Activated T-helper 1 cell treated with anti-CD3 and anti-CD28 coated beads, Interleukin-12 subunit alpha, Interleukin-12 subunit beta, Interleukin-2, Interleukin-4 antibody, amounts not matched to agents 30 ng/mL and 10 ng/mL and 1 ng/mL, durations not matched to agents 14 hours and 24 hours and 36 hours (primary cell): ENCODE measurements around the gene FOXO4. TPM values are rescaled to one million over a fixed set of nuclear protein-coding genes. Genes with fewer than 3 reads are reported as not detected.
A peak's percentile ranks its signal among the peaks of the same experiment; 100 is the strongest.

Experiments used
- DNase-seq: peaks from one replicate; pipeline ENCODE4 v3.0.0; 2021; ENCODE audit warnings: low spot score
- H3K27ac Mint-ChIP-seq: one replicate; pipeline ENCODE4 v1.8.0; 2021; ENCODE audit warnings: mild to moderate bottlenecking, mixed read lengths
- H3K27me3 Mint-ChIP-seq: one replicate; pipeline ENCODE4 v1.8.0; 2022; ENCODE audit warnings: mild to moderate bottlenecking, moderate library complexity, mixed read lengths; ENCODE audit not compliant: insufficient read depth
- H3K36me3 Mint-ChIP-seq: one replicate; pipeline ENCODE4 v1.8.0; 2021; ENCODE audit warnings: low read depth, mixed read lengths
- H3K4me1 Mint-ChIP-seq: one replicate; pipeline ENCODE4 v1.8.0; 2021; ENCODE audit warnings: low read depth, mixed read lengths
- H3K4me3 Mint-ChIP-seq: one replicate; pipeline ENCODE4 v1.8.0; 2021; ENCODE audit warnings: mild to moderate bottlenecking, moderate library complexity, mixed read lengths
- H3K9me3 Mint-ChIP-seq: one replicate; pipeline ENCODE4 v1.8.0; 2021; ENCODE audit warnings: mixed read lengths
- intact Hi-C: fragments of 100-400 bp; cut with micrococcal nuclease; formaldehyde crosslinking; loops from one replicate; pipeline ENCODE4 v1.15.1; 2024
- total RNA-seq: library from RNA; stranded (reverse); gene quantifications from 2 replicates; pipeline ENCODE4 v1.2.3, GENCODE V29; 2022

FOXO4 gene
- total RNA-seq, 1 donor from 2014 or later, result 11.9 TPM

DNA sequence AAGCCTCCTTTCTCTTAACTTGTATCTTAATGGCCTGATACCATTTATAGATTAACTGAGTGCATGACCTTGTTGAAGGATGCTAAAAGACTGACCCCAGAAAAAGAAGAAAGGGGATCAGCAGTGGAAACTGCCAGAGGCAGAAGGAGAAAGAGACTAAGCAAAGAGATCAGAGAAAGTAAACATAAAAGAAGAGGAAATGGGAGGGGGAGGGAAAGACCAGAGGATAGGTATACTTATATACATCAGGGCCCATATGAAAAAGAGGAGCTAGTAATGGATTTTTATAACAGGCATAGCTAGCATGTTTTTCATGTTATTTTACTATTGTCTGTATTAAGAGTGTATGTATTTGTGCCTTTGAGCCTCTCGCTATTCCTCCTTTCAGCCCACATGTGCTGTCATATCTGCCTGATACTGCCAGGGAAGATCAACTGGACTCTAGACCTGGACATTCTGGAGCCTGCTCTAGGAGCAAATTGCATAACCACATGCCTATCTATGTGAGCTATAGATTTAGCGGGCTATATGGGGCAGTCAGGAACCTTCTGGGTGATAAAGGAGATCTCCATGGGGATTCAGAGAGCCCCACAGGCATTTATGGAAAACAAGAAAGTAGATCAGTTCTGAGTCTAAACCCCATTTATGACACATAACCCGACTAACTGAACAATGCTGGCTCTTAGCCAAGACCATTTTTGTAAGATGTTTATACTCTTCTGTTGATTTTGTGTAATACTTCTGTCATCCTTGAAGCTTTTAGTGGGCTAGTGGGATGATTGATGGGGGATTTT lies 14.1 kb upstream of the FOXO4 start:
- Mint-ChIP-seq H3K36me3 (no peaks in the 10 kb centered on the region), H3K27ac (no peak overlapping the region), H3K4me3 (no peak overlapping the region)

DNA sequence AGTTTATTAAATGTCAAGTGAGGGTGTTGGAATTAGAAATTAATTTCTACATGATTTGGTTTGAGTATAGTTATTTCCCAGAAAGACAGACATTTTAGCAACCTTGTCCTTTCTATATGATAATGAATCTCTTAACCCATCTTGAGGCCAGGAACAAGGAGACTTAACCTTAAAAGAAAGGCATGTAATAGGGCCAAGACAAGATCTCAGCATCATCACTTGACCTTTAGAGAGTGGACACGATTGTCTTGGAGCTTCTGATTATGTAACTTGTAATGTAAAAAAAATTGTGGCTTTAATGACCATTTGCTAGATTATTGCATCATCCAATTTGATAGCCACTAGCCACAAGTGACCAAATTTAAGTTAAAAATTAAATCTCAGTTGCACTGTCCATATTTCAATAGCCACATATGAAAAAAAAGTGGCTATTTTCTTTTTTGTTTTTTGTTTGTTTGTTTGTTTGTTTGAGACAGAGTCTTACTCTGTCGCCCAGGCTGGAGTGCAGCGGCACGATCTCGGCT lies 13.5 kb upstream of the FOXO4 start:
- no peak overlapping the region for H3K4me3 Mint-ChIP-seq
- no peaks in the 10 kb centered on the region for H3K9me3 Mint-ChIP-seq
- H3K4me1 Mint-ChIP-seq, result no peaks in the 10 kb centered on the region
- H3K27me3 Mint-ChIP-seq, result no peaks in the 10 kb centered on the region
- no peak for DNase-seq
- H3K27ac Mint-ChIP-seq, result no peak overlapping the region
- no peaks in the 10 kb centered on the region for H3K36me3 Mint-ChIP-seq
- intact Hi-C loops, result no loop called here

More for the DNA sequence above, 14.1 kb upstream of the FOXO4 start:
- Mint-ChIP-seq H3K4me1 (no peaks in the 10 kb centered on the region), H3K27me3 (peaks cover 5% of the 10 kb centered on the region), H3K9me3 (no peaks in the 10 kb centered on the region)
- no peak for DNase-seq
- intact Hi-C loops, result no loop called here

DNA sequence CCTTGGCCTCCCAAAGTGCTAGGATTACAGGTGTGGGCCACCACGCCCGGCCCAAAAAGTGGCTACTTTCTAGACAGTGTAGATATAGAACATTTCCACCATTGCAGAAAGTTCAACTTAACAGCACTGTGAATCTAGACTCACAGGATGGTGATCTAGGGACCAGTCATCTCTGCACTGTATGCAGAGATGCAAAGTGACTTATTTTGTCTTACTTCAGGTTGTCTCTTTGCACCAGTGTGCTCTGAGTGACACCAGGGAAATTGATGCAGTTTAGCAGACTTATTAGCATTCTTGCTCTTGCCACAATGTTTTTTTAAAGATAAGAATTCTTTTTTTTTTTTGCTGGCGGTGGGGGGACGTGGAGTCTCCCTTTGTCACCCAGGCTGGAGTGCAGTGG lies 12.8 kb upstream of the FOXO4 start:
- no peaks in the 10 kb centered on the region for H3K4me1 Mint-ChIP-seq
- H3K36me3 Mint-ChIP-seq, result no peaks in the 10 kb centered on the region
- H3K27ac Mint-ChIP-seq, result no peak overlapping the region
- H3K27me3 Mint-ChIP-seq, result no peaks in the 10 kb centered on the region
- no peak overlapping the region for H3K4me3 Mint-ChIP-seq
- H3K9me3 Mint-ChIP-seq, result no peaks in the 10 kb centered on the region
- no peak for DNase-seq
- intact Hi-C loops, result no loop called here

DNA sequence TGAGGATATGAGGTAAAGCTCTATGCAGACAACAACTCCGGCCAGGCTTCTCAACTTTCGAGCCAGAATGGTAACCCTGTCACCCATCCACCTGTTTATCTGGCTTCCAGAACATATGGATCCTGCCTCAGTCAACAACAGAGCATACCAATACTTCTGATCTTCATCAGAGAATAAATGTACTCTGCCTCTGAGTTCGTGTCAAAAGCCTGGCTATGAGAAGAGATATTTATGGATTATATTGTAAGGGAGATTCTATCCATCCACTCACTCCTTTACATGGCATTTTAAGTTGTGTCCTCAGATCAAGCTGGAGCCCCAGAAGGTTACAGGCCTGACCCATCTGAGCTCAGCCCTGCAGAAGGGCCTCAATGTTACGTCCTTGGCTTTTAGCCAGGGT lies 9.8 kb upstream of the FOXO4 start:
- H3K27ac Mint-ChIP-seq, result no peak overlapping the region
- no peaks in the 10 kb centered on the region for H3K36me3 Mint-ChIP-seq
- no peak overlapping the region for H3K4me3 Mint-ChIP-seq
- intact Hi-C loops, result no loop called here
- no peaks in the 10 kb centered on the region for H3K9me3 Mint-ChIP-seq
- no peaks in the 10 kb centered on the region for H3K27me3 Mint-ChIP-seq
- no peak for DNase-seq
- no peaks in the 10 kb centered on the region for H3K4me1 Mint-ChIP-seq

DNA sequence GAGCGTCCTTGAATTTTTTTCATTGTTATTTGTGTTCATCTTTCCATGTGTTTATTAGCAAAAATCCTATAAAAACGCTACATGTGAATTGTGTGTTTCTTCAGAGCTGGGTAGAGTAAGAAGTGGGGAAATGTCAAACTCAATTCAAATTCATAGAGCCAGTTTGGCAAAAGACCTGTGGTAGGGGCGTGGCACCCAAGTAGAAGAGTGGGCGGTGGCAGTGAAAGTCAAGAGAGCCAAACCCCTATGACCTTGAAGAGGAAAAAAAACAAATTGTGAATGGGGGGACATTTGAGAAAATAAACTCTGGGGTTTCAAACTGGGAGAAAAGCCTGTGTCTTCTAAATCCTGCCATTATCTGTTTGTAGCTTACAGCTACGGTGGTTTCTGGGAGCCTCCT lies 4.4 kb upstream of the FOXO4 start:
- no peak for DNase-seq
- intact Hi-C loops, result loop anchor here (10.0 kb wide), 1 partner anchor 636 kb away; no protein-coding TSS in a partner anchor
- Mint-ChIP-seq H3K36me3 (no peaks in the 10 kb centered on the region), H3K27ac (no peak overlapping the region), H3K4me3 (no peak overlapping the region), H3K4me1 (peaks cover 9% of the 10 kb centered on the region), H3K27me3 (peaks cover 8% of the 10 kb centered on the region), H3K9me3 (no peaks in the 10 kb centered on the region)

DNA sequence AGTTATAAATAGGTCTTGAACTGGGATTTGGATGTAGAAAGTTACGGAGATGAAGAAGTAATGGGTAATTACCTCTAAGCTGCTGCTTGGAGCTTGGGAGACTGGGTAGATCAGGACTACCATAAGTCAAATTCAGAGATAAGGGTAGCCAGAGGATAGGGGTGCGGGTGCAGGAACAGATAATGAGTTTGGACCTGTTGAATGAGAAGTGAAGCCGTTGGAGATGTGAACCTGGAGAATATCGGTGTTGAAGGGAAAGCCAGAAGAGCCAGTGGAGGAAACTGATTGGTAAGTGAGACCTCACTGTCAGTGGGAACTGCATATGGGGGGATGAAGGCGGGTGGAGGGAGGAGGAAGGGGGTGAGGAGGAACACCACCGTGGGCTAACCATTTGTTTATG lies 618 bp upstream of the FOXO4 start:
- no peak for DNase-seq
- Mint-ChIP-seq H3K4me3 (peak overlapping the region; percentile 93), H3K27me3 (peaks cover 8% of the 10 kb centered on the region), H3K27ac (peak overlapping the region; percentile 91), H3K4me1 (peaks cover 31% of the 10 kb centered on the region), H3K9me3 (no peaks in the 10 kb centered on the region), H3K36me3 (no peaks in the 10 kb centered on the region)
- intact Hi-C loops, result loop anchor here (1.0 to 10.0 kb wide), 5 partner anchors 23 to 640 kb away; partner anchors contain the start of genes MED12, NONO, SNX12 and TAF1

DNA sequence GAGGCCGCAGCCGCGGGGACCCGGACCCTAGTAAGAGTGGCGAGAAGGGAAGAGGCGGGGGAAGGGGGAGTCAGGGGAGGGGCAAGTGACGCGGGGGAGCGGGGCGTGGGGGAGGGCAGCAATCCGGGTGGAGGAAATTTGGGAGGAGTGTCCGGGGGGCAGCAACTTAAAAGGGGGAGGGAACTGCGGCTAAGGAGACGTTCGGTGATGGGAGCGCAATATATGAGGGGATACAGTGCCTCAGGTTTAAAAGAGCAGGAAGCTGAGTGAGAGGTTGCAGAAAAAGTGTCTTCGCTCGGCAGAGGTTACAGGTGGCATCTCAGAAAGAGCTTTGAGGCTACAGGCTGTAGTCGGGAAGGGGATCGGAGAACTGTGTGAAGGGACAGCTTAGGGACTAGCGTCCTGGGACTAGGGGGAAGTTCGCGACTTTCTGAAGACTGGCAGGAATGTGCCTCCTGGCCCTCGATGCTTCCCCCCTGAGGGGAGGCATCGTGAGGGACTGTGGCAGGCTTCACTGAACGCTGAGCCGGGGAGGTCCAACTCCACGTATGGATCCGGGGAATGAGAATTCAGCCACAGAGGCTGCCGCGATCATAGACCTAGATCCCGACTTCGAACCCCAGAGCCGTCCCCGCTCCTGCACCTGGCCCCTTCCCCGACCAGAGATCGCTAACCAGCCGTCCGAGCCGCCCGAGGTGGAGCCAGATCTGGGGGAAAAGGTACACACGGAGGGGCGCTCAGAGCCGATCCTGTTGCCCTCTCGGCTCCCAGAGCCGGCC lies 519 bp downstream of the FOXO4 start:
- intact Hi-C loops, result loop anchor here (1.0 to 10.0 kb wide), 7 partner anchors 8 to 641 kb away; partner anchors contain the start of genes IL2RG, MED12, NONO and SNX12
- no peak for DNase-seq

DNA sequence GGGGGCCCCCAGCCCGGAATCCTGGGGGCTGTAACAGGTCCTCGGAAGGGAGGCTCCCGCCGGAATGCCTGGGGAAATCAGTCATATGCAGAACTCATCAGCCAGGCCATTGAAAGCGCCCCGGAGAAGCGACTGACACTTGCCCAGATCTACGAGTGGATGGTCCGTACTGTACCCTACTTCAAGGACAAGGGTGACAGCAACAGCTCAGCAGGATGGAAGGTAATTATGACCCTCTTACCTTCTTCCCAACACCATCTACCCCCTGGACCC lies 1.0 kb downstream of the FOXO4 start:
- Mint-ChIP-seq H3K36me3 (peaks cover 4% of the 10 kb centered on the region), H3K9me3 (no peaks in the 10 kb centered on the region), H3K4me3 (peak overlapping the region; percentile 93), H3K27me3 (peaks cover 8% of the 10 kb centered on the region), H3K4me1 (peaks cover 36% of the 10 kb centered on the region), H3K27ac (no peak overlapping the region)
- intact Hi-C loops, result loop anchor here (1.0 to 10.0 kb wide), 3 partner anchors 8 to 642 kb away; partner anchors contain the start of gene IL2RG
- no peak for DNase-seq

More for the DNA sequence above, 519 bp downstream of the FOXO4 start:
- Mint-ChIP-seq H3K36me3 (no peaks in the 10 kb centered on the region), H3K27me3 (peaks cover 8% of the 10 kb centered on the region), H3K27ac (peak overlapping the region; percentile 80), H3K4me3 (peak overlapping the region; percentile 93), H3K4me1 (peaks cover 36% of the 10 kb centered on the region), H3K9me3 (no peaks in the 10 kb centered on the region)

DNA sequence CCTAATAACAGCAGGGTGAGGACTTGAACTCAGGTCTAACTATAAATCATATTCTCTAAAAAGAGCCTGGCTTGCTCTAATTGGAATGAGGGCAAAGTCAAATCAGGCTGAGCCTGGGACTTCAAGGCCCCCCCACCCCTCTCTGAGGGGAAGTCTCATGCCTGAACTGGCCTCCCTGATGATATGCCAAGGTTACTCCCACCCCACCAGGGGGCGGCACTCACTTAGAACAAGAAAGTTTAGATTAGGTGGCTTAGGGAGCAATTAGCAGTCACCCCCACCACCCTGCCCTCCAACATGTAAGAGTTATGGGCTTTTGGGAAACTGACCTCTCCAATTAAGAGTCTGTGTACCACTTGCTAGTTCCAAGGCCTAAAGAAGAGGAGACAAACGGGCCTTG lies 2.7 kb downstream of the FOXO4 start:
- Mint-ChIP-seq H3K4me1 (peaks cover 48% of the 10 kb centered on the region), H3K4me3 (no peak overlapping the region), H3K9me3 (no peaks in the 10 kb centered on the region), H3K36me3 (peaks cover 4% of the 10 kb centered on the region), H3K27ac (no peak overlapping the region), H3K27me3 (peaks cover 8% of the 10 kb centered on the region)
- intact Hi-C loops, result loop anchor here (1.0 to 10.0 kb wide), 3 partner anchors 31 to 644 kb away; no protein-coding TSS in a partner anchor
- DNase-seq, result peak; percentile 53

DNA sequence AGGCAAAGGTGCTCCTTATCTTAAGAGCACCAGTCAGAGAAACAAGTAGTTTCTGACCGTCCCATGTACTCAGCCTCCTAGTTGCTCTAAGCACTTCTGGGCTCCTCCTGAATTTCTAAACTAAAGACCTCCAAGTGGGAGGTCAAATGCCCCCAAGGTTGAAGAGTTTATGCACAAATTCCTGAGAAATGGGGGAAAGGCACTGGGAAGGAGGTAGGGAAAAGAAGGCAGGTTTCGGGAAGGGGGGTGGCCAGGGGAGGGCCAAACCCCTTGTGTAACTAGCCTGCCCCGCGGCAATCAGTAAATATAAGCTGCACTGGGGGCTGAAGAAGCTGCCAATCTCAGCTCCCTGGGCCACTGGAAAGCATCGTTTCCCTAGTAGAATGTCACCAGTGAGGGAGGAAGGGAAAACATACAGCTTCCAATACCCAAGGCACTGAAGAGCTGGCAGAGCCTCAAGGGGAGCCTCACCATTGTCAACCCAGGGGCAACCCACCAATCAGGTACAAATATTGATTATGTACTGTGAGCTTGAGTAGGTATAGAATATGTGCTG lies 3.4 kb downstream of the FOXO4 start:
- Mint-ChIP-seq H3K9me3 (no peaks in the 10 kb centered on the region), H3K27ac (no peak overlapping the region), H3K4me3 (no peak overlapping the region), H3K4me1 (peaks cover 54% of the 10 kb centered on the region), H3K36me3 (peaks cover 8% of the 10 kb centered on the region), H3K27me3 (peaks cover 6% of the 10 kb centered on the region)
- intact Hi-C loops, result loop anchor here (1.0 to 10.0 kb wide), 3 partner anchors 30 to 644 kb away; no protein-coding TSS in a partner anchor
- no peak for DNase-seq

DNA sequence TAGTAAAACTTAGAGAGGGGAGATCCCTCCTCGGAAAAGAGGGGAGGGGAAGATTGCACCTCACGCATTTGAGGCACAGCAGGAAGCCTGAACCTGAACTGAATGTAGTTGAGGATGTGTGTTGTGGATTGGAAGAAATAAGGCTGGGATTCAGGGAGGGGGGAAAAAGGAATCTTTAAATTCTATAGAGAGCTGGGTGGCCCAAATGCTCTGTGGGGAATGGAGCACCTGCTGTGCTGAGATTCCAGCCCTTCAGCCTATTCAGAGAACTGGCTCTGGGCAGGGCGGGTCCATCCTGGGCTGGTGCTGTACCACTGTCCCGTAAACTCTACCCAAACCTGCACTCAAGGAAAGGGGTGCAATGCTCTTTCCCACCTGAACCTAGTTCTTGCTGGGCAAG lies 4.1 kb downstream of the FOXO4 start:
- DNase-seq, result no peak
- H3K4me1 Mint-ChIP-seq, result peaks cover 61% of the 10 kb centered on the region
- intact Hi-C loops, result loop anchor here (10.0 kb wide), 1 partner anchor 645 kb away; no protein-coding TSS in a partner anchor
- no peak overlapping the region for H3K4me3 Mint-ChIP-seq
- H3K9me3 Mint-ChIP-seq, result no peaks in the 10 kb centered on the region
- H3K27me3 Mint-ChIP-seq, result peaks cover 6% of the 10 kb centered on the region
- no peak overlapping the region for H3K27ac Mint-ChIP-seq
- peaks cover 14% of the 10 kb centered on the region for H3K36me3 Mint-ChIP-seq

DNA sequence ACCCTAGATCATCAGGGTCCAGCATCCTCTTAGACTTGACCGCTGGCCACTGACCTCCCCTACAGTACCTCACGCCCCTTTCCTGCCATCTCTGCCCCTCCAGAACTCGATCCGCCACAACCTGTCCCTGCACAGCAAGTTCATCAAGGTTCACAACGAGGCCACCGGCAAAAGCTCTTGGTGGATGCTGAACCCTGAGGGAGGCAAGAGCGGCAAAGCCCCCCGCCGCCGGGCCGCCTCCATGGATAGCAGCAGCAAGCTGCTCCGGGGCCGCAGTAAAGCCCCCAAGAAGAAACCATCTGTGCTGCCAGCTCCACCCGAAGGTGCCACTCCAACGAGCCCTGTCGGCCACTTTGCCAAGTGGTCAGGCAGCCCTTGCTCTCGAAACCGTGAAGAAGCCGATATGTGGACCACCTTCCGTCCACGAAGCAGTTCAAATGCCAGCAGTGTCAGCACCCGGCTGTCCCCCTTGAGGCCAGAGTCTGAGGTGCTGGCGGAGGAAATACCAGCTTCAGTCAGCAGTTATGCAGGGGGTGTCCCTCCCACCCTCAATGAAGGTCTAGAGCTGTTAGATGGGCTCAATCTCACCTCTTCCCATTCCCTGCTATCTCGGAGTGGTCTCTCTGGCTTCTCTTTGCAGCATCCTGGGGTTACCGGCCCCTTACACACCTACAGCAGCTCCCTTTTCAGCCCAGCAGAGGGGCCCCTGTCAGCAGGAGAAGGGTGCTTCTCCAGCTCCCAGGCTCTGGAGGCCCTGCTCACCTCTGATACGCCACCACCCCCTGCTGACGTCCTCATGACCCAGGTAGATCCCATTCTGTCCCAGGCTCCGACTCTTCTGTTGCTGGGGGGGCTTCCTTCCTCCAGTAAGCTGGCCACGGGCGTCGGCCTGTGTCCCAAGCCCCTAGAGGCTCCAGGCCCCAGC lies 5.2 kb downstream of the FOXO4 start:
- Mint-ChIP-seq H3K27ac (no peak overlapping the region), H3K9me3 (no peaks in the 10 kb centered on the region), H3K4me1 (peaks cover 58% of the 10 kb centered on the region), H3K27me3 (peaks cover 2% of the 10 kb centered on the region), H3K4me3 (no peak overlapping the region), H3K36me3 (peaks cover 19% of the 10 kb centered on the region)
- no peak for DNase-seq
- intact Hi-C loops, result no loop called here
